Loucy (cell line): Measurements from ENCODE around the gene KL.

ENCODE experiments used
- EZH2phosphoT487 ChIP-seq: fragments of 200-600 bp; IDR thresholded peaks from 2 replicates; pipeline ENCODE4 v1.6.1; 2018; ENCODE audit warnings: antibody characterized with exemption, mild to moderate bottlenecking, moderate library complexity, borderline replicate concordance
- TF ChIP-seq, protein P1 (sequence below): fragments of 200-600 bp; sonication (generic); conservative IDR thresholded peaks from 2 replicates; pipeline ENCODE4 v1.5.1; 2014; ENCODE audit warnings: mild to moderate bottlenecking, antibody characterized with exemption, low read length

DNA sequence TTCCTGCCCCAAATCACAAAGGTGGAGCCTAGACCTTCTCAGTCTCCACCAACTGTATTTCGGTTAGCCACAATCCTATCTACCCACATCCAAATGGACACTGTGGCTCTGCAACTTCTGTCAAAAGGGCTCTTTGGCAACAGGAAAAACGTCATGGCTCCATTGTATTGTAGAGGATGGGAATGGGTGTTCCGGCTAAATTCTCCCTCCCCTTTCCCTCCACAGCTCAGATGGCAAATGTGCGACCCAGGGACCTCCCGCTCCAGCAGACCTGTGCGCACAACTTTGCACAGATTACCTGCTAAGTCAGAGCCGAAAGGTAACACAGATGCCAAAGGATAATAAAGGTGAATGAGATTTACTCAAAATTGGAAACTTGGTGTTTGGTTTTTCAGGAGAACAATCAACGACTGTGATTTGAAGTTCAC, 968 bp upstream of the KL start:
- TF ChIP-seq, protein P1, sequence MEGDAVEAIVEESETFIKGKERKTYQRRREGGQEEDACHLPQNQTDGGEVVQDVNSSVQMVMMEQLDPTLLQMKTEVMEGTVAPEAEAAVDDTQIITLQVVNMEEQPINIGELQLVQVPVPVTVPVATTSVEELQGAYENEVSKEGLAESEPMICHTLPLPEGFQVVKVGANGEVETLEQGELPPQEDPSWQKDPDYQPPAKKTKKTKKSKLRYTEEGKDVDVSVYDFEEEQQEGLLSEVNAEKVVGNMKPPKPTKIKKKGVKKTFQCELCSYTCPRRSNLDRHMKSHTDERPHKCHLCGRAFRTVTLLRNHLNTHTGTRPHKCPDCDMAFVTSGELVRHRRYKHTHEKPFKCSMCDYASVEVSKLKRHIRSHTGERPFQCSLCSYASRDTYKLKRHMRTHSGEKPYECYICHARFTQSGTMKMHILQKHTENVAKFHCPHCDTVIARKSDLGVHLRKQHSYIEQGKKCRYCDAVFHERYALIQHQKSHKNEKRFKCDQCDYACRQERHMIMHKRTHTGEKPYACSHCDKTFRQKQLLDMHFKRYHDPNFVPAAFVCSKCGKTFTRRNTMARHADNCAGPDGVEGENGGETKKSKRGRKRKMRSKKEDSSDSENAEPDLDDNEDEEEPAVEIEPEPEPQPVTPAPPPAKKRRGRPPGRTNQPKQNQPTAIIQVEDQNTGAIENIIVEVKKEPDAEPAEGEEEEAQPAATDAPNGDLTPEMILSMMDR = no peak
- TF ChIP-seq EZH2phosphoT487 = no peak
